Stimulated activated CD4-positive, alpha-beta T cell treated with anti-CD3 and anti-CD28 coated beads, Interleukin-1b, Interleukin-23, amount 100 ng/mL, for 1 hour (primary cell): Measurements from ENCODE around the gene THOP1.

Experiments used
- DNase-seq, 2 donors: peaks; one replicate each; pipeline ENCODE4 v3.0.0-alpha.2; 2020; ENCODE audit warnings: low read depth in 2 of 2

THOP1 gene

DNA sequence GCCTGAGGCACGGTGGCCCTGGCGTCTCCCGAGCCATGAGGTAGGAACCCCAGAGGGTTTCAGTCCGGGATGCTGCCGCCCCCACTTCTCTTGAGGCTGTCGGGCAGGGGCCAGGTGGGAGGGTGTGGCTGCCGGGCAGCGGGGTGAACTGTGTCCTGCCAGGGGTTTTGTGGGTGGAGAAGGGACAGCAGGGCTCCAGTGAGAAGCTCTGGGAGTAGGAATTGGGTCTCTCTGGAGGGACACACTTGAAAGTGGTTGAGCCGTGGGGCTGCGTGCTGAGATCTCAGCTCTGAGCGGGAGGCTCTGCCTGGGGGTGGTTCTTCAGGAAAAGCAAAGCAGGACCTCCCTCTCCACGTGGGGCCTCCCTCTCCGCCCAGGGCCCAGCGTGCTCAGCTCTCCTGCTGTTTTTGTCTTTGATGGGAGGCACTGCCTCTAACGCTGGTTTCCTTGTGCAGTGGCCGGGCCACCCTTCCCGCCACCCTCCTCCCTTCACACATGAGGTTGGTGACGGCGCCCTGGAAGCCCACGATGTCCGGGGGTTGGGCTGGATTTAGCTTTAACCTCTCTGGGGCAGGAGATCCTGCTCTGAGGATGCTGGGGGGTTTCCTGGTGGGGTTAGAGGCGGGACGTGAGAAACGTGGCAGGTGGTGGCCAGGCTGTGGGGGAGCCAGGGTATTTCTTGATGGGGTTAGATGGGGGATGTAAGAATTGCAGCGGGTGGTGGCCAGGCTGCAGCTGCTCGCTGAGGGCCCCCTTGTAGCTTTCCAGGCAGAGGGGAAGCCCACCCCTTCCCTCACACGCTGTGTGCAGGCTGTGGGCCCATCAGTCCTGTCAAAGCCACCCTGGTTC lies 19.1 kb downstream of the THOP1 start:
- no peak for DNase-seq

DNA sequence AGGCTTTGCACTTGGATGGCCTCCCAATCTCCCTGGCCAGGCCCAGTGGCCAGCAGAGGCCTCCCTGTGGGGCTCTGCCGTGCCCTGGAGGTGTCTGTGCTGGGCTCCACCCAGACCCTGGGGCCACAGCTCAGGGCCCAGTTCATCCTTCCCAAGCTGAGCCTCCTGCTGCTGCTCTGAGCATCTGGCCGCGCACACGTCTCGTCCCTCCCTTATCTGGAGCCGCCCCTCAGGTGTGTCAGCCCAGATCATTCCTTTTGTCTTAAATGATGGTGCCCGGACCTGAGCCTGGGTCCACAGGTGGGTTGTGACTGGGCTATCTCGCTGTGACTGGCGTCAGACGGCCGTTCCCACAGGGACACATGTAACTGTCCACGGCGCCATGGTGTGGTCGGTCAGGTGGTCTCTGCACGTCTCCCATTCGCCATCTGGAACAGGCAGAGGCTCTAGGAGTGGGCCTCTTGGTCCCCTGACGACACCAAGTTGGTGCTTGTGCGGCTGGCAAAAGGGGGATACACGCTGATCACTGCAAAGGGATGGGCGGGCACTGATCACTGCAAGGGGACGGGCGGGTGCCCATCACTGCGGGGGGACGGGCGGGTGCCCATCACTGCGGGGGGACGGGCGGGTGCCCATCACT lies 20.1 kb downstream of the THOP1 start:
- DNase-seq, result no peak

DNA sequence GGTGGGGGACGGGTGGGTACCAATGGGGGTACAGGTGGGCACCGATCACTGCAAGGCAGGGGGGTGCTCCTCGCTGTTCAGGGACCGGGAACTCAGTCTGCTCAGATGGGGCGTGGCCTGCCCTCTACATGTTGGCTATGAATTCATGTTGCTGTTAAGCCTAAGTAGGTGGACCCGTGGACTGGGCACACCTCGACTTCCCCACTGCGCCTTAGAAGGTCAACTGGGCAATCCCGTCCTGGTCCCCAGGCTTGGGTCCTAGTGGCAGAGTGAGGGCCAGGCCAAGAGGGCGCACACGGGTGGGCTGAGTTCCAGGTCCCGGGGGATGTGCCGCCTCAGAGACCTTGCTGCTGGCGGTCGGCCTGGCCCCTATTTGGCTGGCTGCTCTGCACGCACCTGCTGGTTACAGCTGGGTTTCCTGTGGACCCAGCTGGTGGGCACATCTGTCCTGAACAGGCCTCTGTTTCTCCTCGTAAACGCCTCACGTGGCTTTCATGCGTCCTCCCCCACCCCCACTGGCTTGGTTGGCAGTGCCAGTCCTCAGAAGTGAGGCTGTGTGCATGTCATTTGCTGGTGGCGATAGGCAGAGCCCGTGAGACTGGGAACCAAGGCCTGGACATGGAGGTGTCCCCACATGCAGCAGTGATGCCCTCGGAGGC lies 20.8 kb downstream of the THOP1 start:
- DNase-seq, result no peak

DNA sequence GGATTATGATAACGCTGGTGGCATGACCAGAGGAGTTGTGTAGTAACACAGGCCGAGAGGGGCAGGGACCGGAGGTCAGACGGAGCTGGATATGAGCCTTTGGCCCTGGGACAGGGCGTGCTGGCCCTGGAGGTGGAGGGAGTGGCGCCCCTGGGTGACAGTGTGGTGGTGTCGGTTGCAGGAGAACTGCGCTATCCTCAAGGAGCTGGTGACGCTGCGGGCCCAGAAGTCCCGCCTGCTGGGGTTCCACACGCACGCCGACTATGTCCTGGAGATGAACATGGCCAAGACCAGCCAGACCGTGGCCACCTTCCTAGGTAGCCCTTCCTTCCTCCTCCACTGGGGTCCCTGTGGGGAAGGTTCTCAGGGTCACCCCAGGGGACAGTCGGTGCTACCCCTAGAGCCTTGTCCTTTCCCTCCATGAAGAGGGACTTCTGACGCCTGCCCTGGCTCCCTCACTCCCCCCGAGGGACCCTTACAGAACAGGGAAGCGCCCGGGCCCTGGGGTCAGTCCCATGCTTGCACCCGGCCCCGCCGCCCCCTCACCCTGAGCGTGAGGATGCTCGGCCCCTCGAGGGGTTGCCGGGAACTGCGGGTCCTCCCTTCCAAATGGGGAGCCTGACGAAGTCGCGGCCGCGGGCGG lies 21.6 kb downstream of the THOP1 start:
- DNase-seq, result no peak

DNA sequence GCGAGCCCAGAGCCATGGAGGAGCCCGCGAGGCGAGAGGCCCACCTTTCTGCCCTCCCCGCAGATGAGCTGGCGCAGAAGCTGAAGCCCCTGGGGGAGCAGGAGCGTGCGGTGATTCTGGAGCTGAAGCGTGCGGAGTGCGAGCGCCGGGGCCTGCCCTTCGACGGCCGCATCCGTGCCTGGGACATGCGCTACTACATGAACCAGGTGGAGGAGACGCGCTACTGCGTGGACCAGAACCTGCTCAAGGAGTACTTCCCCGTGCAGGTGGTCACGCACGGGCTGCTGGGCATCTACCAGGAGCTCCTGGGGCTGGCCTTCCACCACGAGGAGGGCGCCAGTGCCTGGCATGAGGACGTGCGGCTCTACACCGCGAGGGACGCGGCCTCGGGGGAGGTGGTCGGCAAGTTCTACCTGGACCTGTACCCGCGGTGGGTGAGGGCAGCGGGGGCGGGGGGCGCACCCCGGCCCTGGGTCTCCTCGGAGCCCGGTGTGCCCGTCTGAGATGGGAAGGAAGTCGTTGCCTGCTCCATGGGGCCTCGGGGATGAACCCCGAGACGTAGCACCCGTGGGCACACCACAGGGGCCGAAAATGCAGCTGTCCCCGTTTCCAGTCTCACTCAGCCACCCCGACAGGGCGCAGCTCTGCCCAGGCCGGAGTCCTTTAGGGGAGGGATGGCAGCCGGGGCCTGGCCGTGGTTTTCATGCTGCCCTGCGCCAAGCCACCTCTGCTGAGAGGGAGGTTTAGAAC lies 22.3 kb downstream of the THOP1 start:
- DNase-seq, result no peak

DNA sequence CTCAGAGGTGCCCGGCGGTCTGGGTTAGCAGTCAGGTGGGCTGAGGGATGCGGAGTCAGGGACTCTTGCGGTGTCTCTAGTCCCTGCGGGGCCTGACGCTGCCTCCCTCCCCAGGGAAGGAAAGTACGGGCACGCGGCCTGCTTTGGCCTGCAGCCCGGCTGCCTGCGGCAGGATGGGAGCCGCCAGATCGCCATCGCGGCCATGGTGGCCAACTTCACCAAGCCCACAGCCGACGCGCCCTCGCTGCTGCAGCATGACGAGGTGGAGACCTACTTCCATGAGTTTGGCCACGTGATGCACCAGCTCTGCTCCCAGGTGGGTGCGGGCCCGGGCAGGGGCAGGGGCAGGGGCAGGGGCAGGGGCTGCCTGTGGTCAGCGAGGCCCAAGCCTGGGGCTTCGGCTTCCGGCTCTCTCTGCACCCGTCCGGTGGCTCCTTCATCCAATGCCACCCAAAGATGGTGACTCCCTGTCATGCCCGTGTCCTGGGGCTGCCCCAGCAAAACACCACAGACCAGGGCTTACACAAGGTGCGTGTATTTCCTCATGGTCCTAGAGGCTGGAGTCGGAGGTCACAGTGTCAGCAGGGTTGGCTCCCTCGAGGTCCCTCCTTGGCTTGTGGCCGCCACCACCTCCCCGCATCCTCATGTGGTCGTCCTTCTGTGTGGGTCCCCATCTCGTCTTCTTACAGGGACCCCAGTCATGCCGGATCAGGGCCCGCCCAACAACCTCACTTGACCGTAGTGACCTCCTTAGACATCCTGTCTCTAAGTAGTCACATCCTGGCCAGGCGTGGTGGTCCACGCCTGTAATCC lies 23.0 kb downstream of the THOP1 start:
- DNase-seq, result no peak

DNA sequence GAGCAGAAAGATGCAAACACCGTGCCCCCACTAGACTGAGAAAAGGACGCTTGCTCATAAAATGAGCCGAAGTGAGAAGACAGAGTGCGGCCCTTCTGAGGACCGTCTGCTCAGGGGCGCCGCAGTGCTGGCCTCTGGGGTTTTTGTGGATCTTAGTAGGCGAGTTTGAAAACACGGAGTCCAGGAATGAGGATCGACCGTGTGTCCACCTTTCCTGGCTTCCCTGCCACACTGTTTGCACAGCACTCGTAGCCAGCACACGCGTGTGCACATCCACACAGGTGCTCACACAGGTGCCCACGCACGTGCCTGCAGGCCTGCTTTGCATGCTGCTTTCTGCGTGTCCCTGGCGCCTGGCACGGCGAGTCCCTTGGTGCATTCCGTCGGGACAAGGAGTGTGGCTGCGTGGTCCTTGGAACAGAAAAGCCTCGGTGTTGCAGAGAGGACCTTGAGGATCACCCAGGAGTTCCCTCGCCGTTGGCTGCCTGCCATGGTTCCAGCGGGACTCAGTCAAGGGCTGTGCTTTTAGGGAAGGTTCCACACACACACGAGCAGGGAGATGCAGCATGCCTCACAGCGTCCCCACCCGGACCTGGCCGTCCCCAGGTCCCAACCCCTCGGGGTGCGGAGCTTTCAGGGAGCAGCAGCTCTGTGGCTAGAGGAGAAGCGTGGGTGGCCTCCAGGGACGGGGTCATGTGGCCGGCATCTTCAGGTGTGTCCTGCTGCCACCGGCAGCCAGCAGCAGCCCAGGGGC lies 24.3 kb downstream of the THOP1 start:
- no peak for DNase-seq

DNA sequence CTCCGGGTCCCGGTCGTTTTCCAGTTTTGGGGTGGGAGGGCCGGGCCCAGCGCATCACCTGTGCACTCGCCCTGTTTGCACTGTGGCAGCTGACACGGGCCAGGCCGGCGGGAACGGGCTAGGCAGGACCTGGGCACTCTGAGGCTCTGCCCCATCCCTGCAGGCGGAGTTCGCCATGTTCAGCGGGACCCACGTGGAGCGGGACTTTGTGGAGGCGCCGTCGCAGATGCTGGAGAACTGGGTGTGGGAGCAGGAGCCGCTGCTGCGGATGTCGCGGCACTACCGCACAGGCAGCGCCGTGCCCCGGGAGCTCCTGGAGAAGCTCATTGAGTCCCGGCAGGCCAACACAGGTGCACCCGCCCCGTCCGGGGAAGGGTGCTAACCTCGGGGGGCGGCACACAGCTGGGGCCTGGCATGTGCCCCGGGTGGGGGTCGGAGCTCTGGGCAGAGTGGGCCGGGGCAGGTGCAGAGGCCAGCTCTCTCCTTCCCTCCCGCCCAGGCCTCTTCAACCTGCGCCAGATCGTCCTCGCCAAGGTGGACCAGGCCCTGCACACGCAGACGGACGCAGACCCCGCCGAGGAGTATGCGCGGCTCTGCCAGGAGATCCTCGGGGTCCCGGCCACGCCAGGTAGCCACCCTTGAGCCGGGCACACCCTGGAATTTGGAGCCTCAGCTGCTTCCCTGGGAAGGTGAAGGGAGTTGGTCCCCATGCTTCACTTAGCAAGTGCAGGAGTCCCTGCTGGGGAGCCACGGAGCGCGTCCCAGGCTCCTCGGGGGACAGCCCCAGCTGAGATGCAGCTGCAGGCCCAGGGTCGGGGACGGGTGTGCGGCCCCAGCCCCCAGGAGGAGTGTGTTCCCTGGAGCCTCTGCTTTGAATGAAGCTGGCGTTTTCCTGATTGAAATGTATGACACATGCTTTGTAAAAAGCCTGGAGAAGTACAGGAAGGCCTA lies 25.1 kb downstream of the THOP1 start:
- DNase-seq, result no peak

DNA sequence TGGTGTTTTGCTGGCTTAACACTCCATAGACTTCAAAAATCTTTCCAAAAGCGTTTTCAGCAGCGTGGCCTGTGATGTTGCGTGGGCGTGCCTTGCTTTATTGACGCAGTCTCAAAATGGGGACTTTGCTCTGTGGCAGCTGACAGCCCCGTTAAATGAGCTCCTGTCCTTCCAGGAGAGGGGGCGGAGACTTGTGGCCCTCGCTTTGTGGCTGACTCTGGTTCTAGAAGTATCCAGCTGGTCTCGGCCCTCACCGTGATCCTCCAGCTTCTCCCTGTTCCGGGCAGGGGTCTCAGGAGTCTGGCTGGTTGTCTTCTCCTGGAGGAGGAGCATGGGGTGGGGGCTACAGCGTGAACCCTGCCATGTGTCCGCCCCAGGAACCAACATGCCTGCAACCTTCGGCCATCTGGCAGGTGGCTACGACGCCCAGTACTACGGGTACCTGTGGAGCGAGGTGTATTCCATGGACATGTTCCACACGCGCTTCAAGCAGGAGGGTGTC lies 26.0 kb downstream of the THOP1 start:
- no peak for DNase-seq

DNA sequence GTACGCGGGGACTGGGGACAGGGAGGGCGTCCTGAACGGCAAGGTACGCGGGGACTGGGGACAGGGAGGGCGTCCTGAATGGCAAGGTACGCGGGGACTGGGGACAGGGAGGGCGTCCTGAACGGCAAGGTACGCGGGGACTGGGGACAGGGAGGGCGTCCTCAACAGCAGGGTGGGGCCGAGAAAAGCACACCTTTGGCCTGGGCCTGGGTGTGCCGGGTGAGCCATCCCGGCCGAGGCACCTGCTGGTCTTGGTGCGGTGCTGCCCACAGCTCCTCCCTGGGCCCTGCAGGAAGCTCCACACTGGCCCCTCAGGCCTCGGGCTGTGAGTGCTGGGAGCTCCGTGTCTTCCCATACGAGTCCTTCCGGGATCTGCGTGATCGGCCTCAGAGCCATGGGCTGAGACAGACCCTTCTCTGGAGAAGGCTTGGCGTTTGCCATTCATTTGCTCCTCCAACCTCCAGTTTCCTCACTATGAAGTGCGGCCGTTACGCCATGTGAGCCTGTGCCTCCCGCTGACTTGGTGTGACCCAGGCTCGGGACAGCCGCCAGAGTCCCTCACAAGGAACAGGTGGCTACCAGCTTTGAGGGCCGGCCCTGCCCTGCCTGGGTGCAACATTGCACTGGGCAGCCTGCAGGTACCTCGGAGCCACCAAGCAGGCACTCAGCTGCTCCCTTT lies 26.6 kb downstream of the THOP1 start:
- no peak for DNase-seq

DNA sequence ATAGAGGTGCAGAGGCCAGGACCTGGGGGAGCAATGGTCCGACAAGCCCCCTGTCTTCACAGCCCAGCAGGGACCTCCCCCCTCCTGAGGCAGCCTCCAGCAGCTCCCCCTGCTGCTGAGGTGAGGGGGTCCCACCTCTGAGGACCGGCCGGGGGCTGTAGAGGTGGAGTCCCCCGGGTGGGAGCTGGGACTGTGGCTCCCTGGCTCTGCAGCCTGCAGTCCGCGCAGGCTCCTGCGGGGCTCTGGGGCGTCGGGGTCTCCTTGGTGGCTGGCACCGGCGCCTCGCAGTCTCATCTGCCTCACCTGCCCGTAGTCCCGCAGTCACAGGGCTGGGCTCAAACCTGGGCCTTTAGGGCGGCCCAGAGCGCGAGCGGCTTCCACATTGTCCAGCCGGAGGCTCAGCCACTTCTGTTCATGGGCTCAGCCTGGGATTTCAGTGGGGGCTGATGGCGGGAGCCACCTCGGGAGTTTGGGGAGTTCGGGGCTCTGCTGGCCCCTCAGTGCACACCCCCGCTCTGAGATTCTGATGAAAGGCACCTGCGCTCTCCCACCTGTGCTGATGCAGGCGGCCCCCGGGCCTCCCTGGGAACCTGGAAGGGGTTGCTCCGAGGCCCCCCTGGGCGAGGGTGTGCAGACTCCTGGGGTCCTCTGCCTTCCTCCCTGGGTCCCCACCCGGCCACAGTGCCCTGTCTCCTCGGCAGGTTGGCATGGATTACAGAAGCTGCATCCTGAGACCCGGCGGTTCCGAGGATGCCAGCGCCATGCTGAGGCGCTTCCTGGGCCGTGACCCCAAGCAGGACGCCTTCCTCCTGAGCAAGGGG lies 27.3 kb downstream of the THOP1 start:
- no peak for DNase-seq

DNA sequence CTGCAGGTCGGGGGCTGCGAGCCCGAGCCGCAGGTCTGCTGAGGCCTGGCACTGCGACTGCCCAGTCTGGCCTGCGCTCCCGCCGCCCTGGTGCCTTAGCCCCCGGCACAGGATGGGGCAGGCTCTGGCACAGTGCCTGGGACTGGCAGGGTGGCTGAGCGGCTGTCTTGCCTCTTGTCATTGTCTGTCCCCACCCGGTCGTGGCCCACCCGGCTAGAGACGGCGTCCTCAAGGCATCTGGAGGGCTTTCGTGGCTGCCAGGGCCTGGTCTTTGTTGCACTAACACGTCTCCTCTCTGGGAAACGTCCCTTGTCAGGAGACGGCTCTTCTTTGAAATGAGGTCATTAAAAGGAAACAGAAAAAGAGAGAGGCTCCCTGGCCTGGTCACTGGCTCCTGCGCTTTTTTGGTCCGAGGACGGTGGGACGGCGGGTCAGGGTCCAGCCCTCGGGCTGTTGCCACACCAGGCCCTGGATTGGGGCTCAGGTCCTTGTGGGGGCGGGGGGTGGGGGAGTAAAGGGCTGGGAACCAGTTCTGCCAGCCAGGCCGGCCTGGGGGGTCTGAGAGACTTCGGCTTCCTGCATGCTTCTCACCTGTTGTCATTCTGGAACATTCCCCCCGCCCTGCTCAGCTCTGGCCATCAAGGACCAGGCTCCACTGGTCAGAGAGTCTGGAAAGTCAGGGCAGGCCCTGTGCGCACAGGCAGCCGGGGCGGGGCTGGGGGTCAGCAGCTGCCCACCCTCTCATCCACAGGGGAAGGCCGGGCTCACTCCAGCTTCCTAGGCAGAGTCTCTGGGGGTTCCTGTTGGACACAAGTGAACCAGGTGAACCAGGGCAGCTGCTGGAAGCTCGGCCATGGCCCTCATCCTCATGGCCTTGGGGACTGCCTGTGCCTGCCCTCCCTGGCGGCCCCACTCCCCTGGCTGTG lies 28.2 kb downstream of the THOP1 start:
- DNase-seq, result no peak

DNA sequence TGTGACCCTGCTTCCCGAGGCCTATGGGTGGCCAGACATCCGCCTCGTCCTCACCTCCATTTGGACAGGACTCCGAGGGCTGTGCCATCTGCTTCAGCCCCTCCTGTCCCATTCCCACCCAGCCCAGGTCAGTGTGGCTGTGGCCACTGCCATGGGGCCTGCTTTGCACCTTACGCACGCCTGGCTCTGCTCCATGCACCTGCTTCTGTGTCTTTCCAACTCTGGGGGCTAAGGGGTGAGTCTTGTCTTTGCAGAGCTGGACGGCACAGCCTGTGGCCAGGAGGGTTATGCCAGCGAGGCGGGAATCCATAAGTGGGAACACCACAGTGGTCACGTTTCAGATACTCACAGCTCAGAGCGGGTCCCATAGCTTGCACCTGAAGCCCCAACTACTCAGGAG lies 29.1 kb downstream of the THOP1 start:
- DNase-seq, result no peak

DNA sequence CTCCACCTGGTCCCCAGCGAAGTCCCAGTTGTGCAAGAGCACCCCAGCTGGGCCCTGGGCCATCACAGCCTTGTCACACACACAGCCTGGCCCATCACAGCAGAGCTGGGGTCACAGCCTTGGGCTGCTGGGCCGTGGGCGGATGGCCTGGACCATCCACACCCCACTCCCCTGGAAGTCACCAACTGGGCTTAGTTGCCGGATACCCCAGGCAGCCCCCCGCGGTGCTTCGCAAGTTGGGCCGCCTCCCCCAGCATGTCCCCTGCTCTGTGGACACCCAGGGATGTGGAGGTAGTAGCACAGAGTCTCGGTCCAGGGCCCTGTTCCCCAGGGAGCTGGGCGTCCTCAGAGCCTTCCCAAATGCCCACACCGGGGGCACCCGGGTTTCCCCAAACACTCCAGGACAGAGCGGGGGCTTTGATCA lies 29.9 kb downstream of the THOP1 start:
- DNase-seq, result no peak

DNA sequence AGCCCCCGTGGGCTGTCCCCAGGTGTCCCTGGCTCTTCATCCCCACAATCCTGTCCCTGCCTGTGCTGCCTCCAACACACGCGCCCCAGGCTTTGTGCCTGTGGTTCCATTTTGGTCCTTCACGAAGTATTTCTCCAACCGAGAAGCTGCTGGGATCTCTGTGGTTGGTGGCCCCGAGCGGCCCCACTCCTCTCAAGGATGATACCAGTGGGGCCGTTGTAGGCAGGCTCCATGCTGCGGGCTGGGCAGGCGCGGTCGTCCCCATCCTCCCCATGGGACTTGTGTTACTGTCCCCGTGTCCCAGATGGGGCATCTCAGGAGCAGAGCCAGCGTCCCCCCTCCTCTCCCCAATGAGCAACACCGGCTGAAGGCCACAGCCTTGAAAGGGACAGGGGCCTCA lies 30.6 kb downstream of the THOP1 start:
- DNase-seq, result no peak

DNA sequence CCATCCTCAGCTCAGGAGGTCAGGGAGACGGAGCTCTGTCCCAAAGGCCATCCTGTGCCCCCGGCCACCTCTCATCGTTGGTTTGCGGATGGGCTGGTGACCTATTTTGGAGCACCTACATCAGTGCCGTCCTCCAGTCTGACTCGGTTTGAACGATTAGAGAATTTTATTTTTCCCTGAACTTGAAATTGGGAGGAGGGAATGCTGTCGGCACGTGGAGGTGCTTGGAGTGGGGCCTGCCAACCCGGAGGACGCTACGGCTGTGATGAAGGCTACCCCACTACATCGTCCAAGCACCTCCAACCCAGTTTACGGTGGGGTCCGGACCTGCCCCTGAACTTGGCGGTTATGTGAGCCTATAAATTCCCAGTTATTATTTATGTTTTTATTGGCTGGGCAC lies 31.3 kb downstream of the THOP1 start:
- no peak for DNase-seq
